Esophagus muscularis mucosa (tissue), 4 donors: ENCODE data around the gene PEX7.

Experiments
- CTCF ChIP-seq, 3 experiments: fragments of 200-600 bp in 2 of 3; fragments of 450-650 bp in 1 of 3; sonication (generic) in 2 of 3; IDR thresholded peaks; one replicate each; pipeline ENCODE4 v1.5.1; 2017 to 2019; ENCODE audit warnings: antibody characterized with exemption in 3 of 3, mild to moderate bottlenecking in 2 of 3, moderate library complexity in 1 of 3
- EP300 ChIP-seq: sonication (generic); formaldehyde crosslinking; IDR thresholded peaks from one replicate; pipeline ENCODE4 v1.6.1; 2017; ENCODE audit warnings: antibody characterized with exemption
- POLR2A ChIP-seq: fragments of 450-650 bp; IDR thresholded peaks from one replicate; pipeline ENCODE4 v1.6.1; 2017; ENCODE audit warnings: antibody characterized with exemption, moderate library complexity, mild to moderate bottlenecking, low read depth
- POLR2AphosphoS5 ChIP-seq, 2 donors: sonication (generic); formaldehyde crosslinking; IDR thresholded peaks; one replicate each; pipeline ENCODE4 v1.6.1; 2017; ENCODE audit warnings: antibody characterized with exemption in 2 of 2

GRCh38 chr6:136774228-136775041 is 48.0 kb upstream of the PEX7 start:
- no peak for TF ChIP-seq CTCF (IDR thresholded peaks at IDR 0.05)
- no peak for TF ChIP-seq EP300
- TF ChIP-seq POLR2AphosphoS5 (IDR thresholded peaks at IDR 0.05), result peak in 1 of 2 donors; percentile 23
- no peak for TF ChIP-seq POLR2A
